Measurements from ENCODE around the gene VLDLR.

The VLDLR gene

GRCh38 chr9:2640570-2640969 is 19.0 kb downstream of the VLDLR start:
- DNase-seq = no peak
- no peaks in the 10 kb centered on the region for H3K27me3 ChIP-seq
- TF ChIP-seq CTCF (IDR thresholded peaks at IDR 0.05; ENCODE audit: low read depth, low read length) = no peak
- H3K4me3 ChIP-seq (ENCODE audit: low read depth, low read length) = no peak overlapping the region
- peaks cover 18% of the 10 kb centered on the region for H3K36me3 ChIP-seq
- H3K4me1 ChIP-seq = no peaks in the 10 kb centered on the region
- H3K9me3 ChIP-seq = no peaks in the 10 kb centered on the region

- Histone ChIP-seq H3K36me3 (peaks cover 20% of the 10 kb centered on the region), H3K4me1 (no peaks in the 10 kb centered on the region)
- no peak for TF ChIP-seq CTCF (IDR thresholded peaks at IDR 0.05; ENCODE audit: low read depth, low read length)
Observed at GRCh38 chr9:2641033-2641432, 19.4 kb downstream of the VLDLR start.

GRCh38 chr9:2642068-2642467 is 20.5 kb downstream of the VLDLR start:
- no peaks in the 10 kb centered on the region for H3K9me3 ChIP-seq
- no peak overlapping the region for H3K4me3 ChIP-seq (ENCODE audit: low read depth, low read length)
- no peaks in the 10 kb centered on the region for H3K27me3 ChIP-seq
- TF ChIP-seq CTCF (IDR thresholded peaks at IDR 0.05; ENCODE audit: low read depth, low read length) = no peak
- peaks cover 22% of the 10 kb centered on the region for H3K36me3 ChIP-seq
- no peak for DNase-seq
- H3K4me1 ChIP-seq = no peaks in the 10 kb centered on the region

More at GRCh38 chr9:2641033-2641432, 19.4 kb downstream of the VLDLR start:
- Histone ChIP-seq H3K9me3 (no peaks in the 10 kb centered on the region), H3K27me3 (no peaks in the 10 kb centered on the region), H3K4me3 (ENCODE audit: low read depth, low read length) (no peak overlapping the region)
- no peak for DNase-seq

GRCh38 chr9:2645569-2645968 is 24.0 kb downstream of the VLDLR start:
- TF ChIP-seq CTCF (IDR thresholded peaks at IDR 0.05; ENCODE audit: low read depth, low read length) = no peak
- Histone ChIP-seq H3K4me1 (no peaks in the 10 kb centered on the region), H3K27me3 (no peaks in the 10 kb centered on the region), H3K4me3 (ENCODE audit: low read depth, low read length) (no peak overlapping the region), H3K9me3 (no peaks in the 10 kb centered on the region), H3K36me3 (peaks cover 25% of the 10 kb centered on the region)
- DNase-seq = no peak

- H3K36me3 ChIP-seq = peaks cover 27% of the 10 kb centered on the region
- no peaks in the 10 kb centered on the region for H3K9me3 ChIP-seq
Observed at GRCh38 chr9:2655411-2655901, 33.9 kb downstream of the VLDLR start.

More at GRCh38 chr9:2655411-2655901, 33.9 kb downstream of the VLDLR start:
- H3K27me3 ChIP-seq = no peaks in the 10 kb centered on the region
- DNase-seq = no peak
- no peaks in the 10 kb centered on the region for H3K4me1 ChIP-seq
- no peak for TF ChIP-seq CTCF (IDR thresholded peaks at IDR 0.05; ENCODE audit: low read depth, low read length)
- no peak overlapping the region for H3K4me3 ChIP-seq (ENCODE audit: low read depth, low read length)
